ENCODE measurements around the gene OPRM1.

OPRM1 gene

GRCh38 chr6:154092326-154092962, 53.4 kb downstream of the OPRM1 start:
- Histone ChIP-seq H3K23ac (ENCODE audit: low read length in 2 of 2) (no peak overlapping the region), H2BK5ac (ENCODE audit: low read depth, low read length, poor library complexity, severe bottlenecking) (no peak overlapping the region)

GRCh38 chr6:154093231-154094044, 54.4 kb downstream of the OPRM1 start:
- Histone ChIP-seq H2BK5ac (ENCODE audit: low read depth, low read length, poor library complexity, severe bottlenecking) (no peak overlapping the region), H3K9ac (ENCODE audit: low read length) (no peak overlapping the region), H3K4ac (ENCODE audit: low read depth in 1 of 2, low read length in 2 of 2) (no peak overlapping the region), H3K4me2 (ENCODE audit: low read length, poor library complexity, severe bottlenecking) (no peak overlapping the region), H2AFZ (ENCODE audit: low read depth, low read length) (no peak overlapping the region), H4K91ac (ENCODE audit: low read length) (no peak overlapping the region), H2AK5ac (ENCODE audit: low read length, severe bottlenecking) (no peak overlapping the region), H3K9me3 (ENCODE audit: control insufficient read depth, low read length) (peaks cover 4% of the 10 kb centered on the region), H4K8ac (ENCODE audit: low read length) (no peak overlapping the region), H3K18ac (ENCODE audit: low read depth in 1 of 2, low read length in 2 of 2) (no peak overlapping the region), H3K4me1 (ENCODE audit: control insufficient read depth, insufficient read depth, low read depth, low read length) (no peaks in the 10 kb centered on the region), H3K14ac (ENCODE audit: low read length in 2 of 2) (no peak overlapping the region), H3K4me3 (ENCODE audit: insufficient read depth in 1 of 2, low read depth in 1 of 2, low read length in 2 of 2) (no peak overlapping the region), H2BK12ac (ENCODE audit: low read length in 2 of 2) (no peak overlapping the region), H3K27ac (ENCODE audit: low read length, poor library complexity, severe bottlenecking) (no peak overlapping the region), H3K23ac (ENCODE audit: low read length in 2 of 2) (no peak overlapping the region), H2BK15ac (ENCODE audit: low read depth, poor library complexity, severe bottlenecking) (no peak overlapping the region), H3K79me1 (replicated peaks; ENCODE audit: low read length, poor library complexity, severe bottlenecking) (no peaks in the 10 kb centered on the region), H2BK120ac (ENCODE audit: low read depth, low read length) (no peak overlapping the region), H3K27me3 (ENCODE audit: control insufficient read depth in 1 of 2, insufficient read depth in 1 of 2, low read length in 2 of 2) (no peaks in the 10 kb centered on the region), H3K36me3 (ENCODE audit: control insufficient read depth in 1 of 2, insufficient read depth in 2 of 2, low read depth in 1 of 2, low read length in 2 of 2) (no peaks in the 10 kb centered on the region)
- 77% methylated on average over 6 of the region's 8 CpGs for WGBS
- no peak for DNase-seq

More at GRCh38 chr6:154092326-154092962, 53.4 kb downstream of the OPRM1 start:
- Histone ChIP-seq H4K8ac (ENCODE audit: low read length) (no peak overlapping the region), H4K91ac (ENCODE audit: low read length) (no peak overlapping the region), H2BK12ac (ENCODE audit: low read length in 2 of 2) (no peak overlapping the region), H2BK15ac (ENCODE audit: low read depth, poor library complexity, severe bottlenecking) (no peak overlapping the region), H3K9me3 (ENCODE audit: control insufficient read depth, low read length) (peaks cover 4% of the 10 kb centered on the region), H3K79me1 (replicated peaks; ENCODE audit: low read length, poor library complexity, severe bottlenecking) (no peaks in the 10 kb centered on the region), H3K4me2 (ENCODE audit: low read length, poor library complexity, severe bottlenecking) (no peak overlapping the region), H3K14ac (ENCODE audit: low read length in 2 of 2) (no peak overlapping the region), H2AFZ (ENCODE audit: low read depth, low read length) (no peak overlapping the region), H2AK5ac (ENCODE audit: low read length, severe bottlenecking) (no peak overlapping the region), H3K4ac (ENCODE audit: low read depth in 1 of 2, low read length in 2 of 2) (no peak overlapping the region), H3K9ac (ENCODE audit: low read length) (no peak overlapping the region), H3K27me3 (ENCODE audit: control insufficient read depth in 1 of 2, insufficient read depth in 1 of 2, low read length in 2 of 2) (no peaks in the 10 kb centered on the region), H3K27ac (ENCODE audit: low read length, poor library complexity, severe bottlenecking) (no peak overlapping the region), H3K4me1 (ENCODE audit: control insufficient read depth, insufficient read depth, low read depth, low read length) (no peaks in the 10 kb centered on the region), H3K36me3 (ENCODE audit: control insufficient read depth in 1 of 2, insufficient read depth in 2 of 2, low read depth in 1 of 2, low read length in 2 of 2) (no peaks in the 10 kb centered on the region), H3K4me3 (ENCODE audit: insufficient read depth in 1 of 2, low read depth in 1 of 2, low read length in 2 of 2) (no peak overlapping the region), H3K18ac (ENCODE audit: low read depth in 1 of 2, low read length in 2 of 2) (no peak overlapping the region), H2BK120ac (ENCODE audit: low read depth, low read length) (no peak overlapping the region)
- 84% methylated on average over 5 of the region's 5 CpGs for WGBS
- no peak for DNase-seq

- Histone ChIP-seq H3K23ac (ENCODE audit: low read length in 2 of 2) (no peak overlapping the region), H3K79me1 (replicated peaks; ENCODE audit: low read length, poor library complexity, severe bottlenecking) (no peaks in the 10 kb centered on the region), H3K4me3 (ENCODE audit: insufficient read depth in 1 of 2, low read depth in 1 of 2, low read length in 2 of 2) (no peak overlapping the region), H3K27ac (ENCODE audit: low read length, poor library complexity, severe bottlenecking) (no peak overlapping the region), H3K4ac (ENCODE audit: low read depth in 1 of 2, low read length in 2 of 2) (no peak overlapping the region), H2BK15ac (ENCODE audit: low read depth, poor library complexity, severe bottlenecking) (no peak overlapping the region), H3K9me3 (ENCODE audit: control insufficient read depth, low read length) (peaks cover 4% of the 10 kb centered on the region), H3K14ac (ENCODE audit: low read length in 2 of 2) (no peak overlapping the region), H3K36me3 (ENCODE audit: control insufficient read depth in 1 of 2, insufficient read depth in 2 of 2, low read depth in 1 of 2, low read length in 2 of 2) (no peaks in the 10 kb centered on the region), H3K18ac (ENCODE audit: low read depth in 1 of 2, low read length in 2 of 2) (no peak overlapping the region), H2BK120ac (ENCODE audit: low read depth, low read length) (no peak overlapping the region), H4K8ac (ENCODE audit: low read length) (no peak overlapping the region), H2BK12ac (ENCODE audit: low read length in 2 of 2) (no peak overlapping the region), H3K27me3 (ENCODE audit: control insufficient read depth in 1 of 2, insufficient read depth in 1 of 2, low read length in 2 of 2) (no peaks in the 10 kb centered on the region), H2AK5ac (ENCODE audit: low read length, severe bottlenecking) (no peak overlapping the region), H3K9ac (ENCODE audit: low read length) (no peak overlapping the region), H3K4me2 (ENCODE audit: low read length, poor library complexity, severe bottlenecking) (no peak overlapping the region), H2BK5ac (ENCODE audit: low read depth, low read length, poor library complexity, severe bottlenecking) (no peak overlapping the region), H4K91ac (ENCODE audit: low read length) (no peak overlapping the region), H2AFZ (ENCODE audit: low read depth, low read length) (no peak overlapping the region), H3K4me1 (ENCODE audit: control insufficient read depth, insufficient read depth, low read depth, low read length) (no peaks in the 10 kb centered on the region)
- no peak for DNase-seq
- WGBS, result 89% methylated on average over 5 of the region's 5 CpGs
Observed at GRCh38 chr6:154095571-154095970, 56.5 kb downstream of the OPRM1 start.

GRCh38 chr6:154096316-154096715, 57.3 kb downstream of the OPRM1 start:
- Histone ChIP-seq H4K91ac (ENCODE audit: low read length) (no peak overlapping the region), H2BK5ac (ENCODE audit: low read depth, low read length, poor library complexity, severe bottlenecking) (no peak overlapping the region), H3K23ac (ENCODE audit: low read length in 2 of 2) (no peak overlapping the region), H3K14ac (ENCODE audit: low read length in 2 of 2) (no peak overlapping the region), H3K4me3 (ENCODE audit: insufficient read depth in 1 of 2, low read depth in 1 of 2, low read length in 2 of 2) (no peak overlapping the region), H3K27me3 (ENCODE audit: control insufficient read depth in 1 of 2, insufficient read depth in 1 of 2, low read length in 2 of 2) (no peaks in the 10 kb centered on the region), H3K4me1 (ENCODE audit: control insufficient read depth, insufficient read depth, low read depth, low read length) (no peaks in the 10 kb centered on the region), H3K36me3 (ENCODE audit: control insufficient read depth in 1 of 2, insufficient read depth in 2 of 2, low read depth in 1 of 2, low read length in 2 of 2) (no peaks in the 10 kb centered on the region), H2AK5ac (ENCODE audit: low read length, severe bottlenecking) (no peak overlapping the region), H2BK12ac (ENCODE audit: low read length in 2 of 2) (no peak overlapping the region), H3K9me3 (ENCODE audit: control insufficient read depth, low read length) (peaks cover 4% of the 10 kb centered on the region), H2AFZ (ENCODE audit: low read depth, low read length) (no peak overlapping the region), H3K4ac (ENCODE audit: low read depth in 1 of 2, low read length in 2 of 2) (no peak overlapping the region), H4K8ac (ENCODE audit: low read length) (no peak overlapping the region), H2BK120ac (ENCODE audit: low read depth, low read length) (no peak overlapping the region), H3K18ac (ENCODE audit: low read depth in 1 of 2, low read length in 2 of 2) (no peak overlapping the region), H3K79me1 (replicated peaks; ENCODE audit: low read length, poor library complexity, severe bottlenecking) (no peaks in the 10 kb centered on the region), H3K27ac (ENCODE audit: low read length, poor library complexity, severe bottlenecking) (no peak overlapping the region), H2BK15ac (ENCODE audit: low read depth, poor library complexity, severe bottlenecking) (no peak overlapping the region), H3K9ac (ENCODE audit: low read length) (no peak overlapping the region), H3K4me2 (ENCODE audit: low read length, poor library complexity, severe bottlenecking) (no peak overlapping the region)
- WGBS, result 96% methylated on average over 7 of the region's 7 CpGs
- no peak for DNase-seq
